ENCODE data around the gene MAPK8.

The MAPK8 gene

GRCh38 chr10:48463318-48464003, 157.0 kb downstream of the MAPK8 start (continued):
- TF ChIP-seq ZNF426 (tag by site-specific recombination; IDR thresholded peaks at IDR 0.05), result no peak

GRCh38 chr10:48464121-48464870, 157.8 kb downstream of the MAPK8 start:
- CTCF ChIA-PET, result no interaction called here
- TF ChIP-seq ZNF596 (tag by site-specific recombination; IDR thresholded peaks at IDR 0.05), result no peak
- TF ChIP-seq ZNF843 (tag by site-specific recombination; IDR thresholded peaks at IDR 0.05), result no peak
- no peak for TF ChIP-seq REST (tag by site-specific recombination; IDR thresholded peaks at IDR 0.05)
- no peak for TF ChIP-seq ZNF514 (tag by site-specific recombination; IDR thresholded peaks at IDR 0.05)
- peak; percentile 48; the same call in 1 of the 2 replicates for TF ChIP-seq GLIS1 (tag by site-specific recombination; IDR thresholded peaks at IDR 0.05)
- no peak for TF ChIP-seq ZNF214 (tag by site-specific recombination; IDR thresholded peaks at IDR 0.05; ENCODE audit: borderline replicate concordance)
- no peak for TF ChIP-seq ZNF561 (tag by site-specific recombination; IDR thresholded peaks at IDR 0.05; ENCODE audit: borderline replicate concordance)
- TF ChIP-seq SP3 (tag by site-specific recombination; IDR thresholded peaks at IDR 0.05), result no peak
- no peak for TF ChIP-seq ZNF423 (tag by site-specific recombination; IDR thresholded peaks at IDR 0.05)
- TF ChIP-seq TSHZ1 (tag by site-specific recombination; IDR thresholded peaks at IDR 0.05; ENCODE audit: borderline replicate concordance), result no peak
- no peak for TF ChIP-seq ZBTB44 (tag by site-specific recombination; IDR thresholded peaks at IDR 0.05)
- TF ChIP-seq ZSCAN5A (tag by site-specific recombination; IDR thresholded peaks at IDR 0.05), result no peak
- TF ChIP-seq ZFP37 (tag by site-specific recombination; IDR thresholded peaks at IDR 0.05), result no peak
- 0 out of 2 replicates have a peak, but pooled peaks have one; percentile 12 for TF ChIP-seq ZFHX2 (tag by site-specific recombination; conservative IDR thresholded peaks at IDR 0.05)
- TF ChIP-seq PBX3 (CRISPR knock-in tag; IDR thresholded peaks at IDR 0.05), result no peak
- TF ChIP-seq KLF10 (tag by site-specific recombination; IDR thresholded peaks at IDR 0.05), result no peak
- Histone ChIP-seq H3K4me3 (ENCODE audit: low read depth, low read length) (no peak overlapping the region), H3K4me1 (ENCODE audit: control insufficient read depth, insufficient read depth, low read length) (no peaks in the 10 kb centered on the region), H3K36me3 (ENCODE audit: control insufficient read depth in 2 of 2, insufficient read depth in 1 of 2, low read length in 2 of 2) (no peaks in the 10 kb centered on the region), H3K27ac (ENCODE audit: extremely low read depth, low read depth, low read length) (no peak overlapping the region), H3K9me3 (ENCODE audit: control insufficient read depth, insufficient read depth, low read depth, low read length) (no peaks in the 10 kb centered on the region)
- POLR2A ChIA-PET, result no interaction called here

Measured in HEK293 (cell line).